GM12892 (cell line): ENCODE measurements around the gene PERM1.

Experiments
- POLR2A ChIP-seq: IDR thresholded peaks from 2 replicates; pipeline ENCODE4 v1.6.1; 2011; ENCODE audit warnings: low read depth, low read length, control low read depth
- POLR2AphosphoS5 ChIP-seq: IDR thresholded peaks from 2 replicates; pipeline ENCODE4 v1.6.1; 2011; ENCODE audit warnings: low read depth, low read length, control low read depth

- no peak for TF ChIP-seq POLR2A
- no peak for TF ChIP-seq POLR2AphosphoS5
Observed at GRCh38 chr1:967466-968343, 14.2 kb downstream of the PERM1 start.
